ENCODE measurements around the gene CPNE4.

DNA sequence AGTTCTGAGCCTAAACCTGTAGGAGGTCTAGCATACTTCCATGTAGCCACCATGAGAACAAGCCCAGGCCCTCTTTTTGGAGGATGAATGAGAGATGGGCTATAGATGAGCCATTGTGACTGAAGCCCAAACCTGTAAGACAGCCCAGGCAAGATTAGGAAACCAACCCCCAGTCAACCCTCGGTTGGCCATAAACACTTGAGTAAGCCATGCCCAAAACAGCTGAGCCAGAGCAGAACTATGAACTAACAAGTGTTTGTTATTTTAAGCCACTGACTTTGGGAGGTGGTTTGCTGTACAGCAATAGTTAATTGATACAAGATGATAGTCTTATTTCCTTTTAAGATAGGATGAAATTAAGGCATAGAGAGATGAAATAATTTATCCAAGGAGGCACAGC lies 12.4 kb upstream of the CPNE4 start:
- TF ChIP-seq ZNF274 (IDR thresholded peaks at IDR 0.05; ENCODE audit: low read depth, low read length) (no peak), YY1 (IDR thresholded peaks at IDR 0.05; ENCODE audit: insufficient read depth, insufficient read length) (no peak), SUZ12 (IDR thresholded peaks at IDR 0.05; ENCODE audit: extremely low read depth, insufficient read depth, insufficient read length) (no peak)
